Endothelial cell of umbilical vein (primary cell): ENCODE data around the gene PATL1. TPM values are rescaled to one million over a fixed set of nuclear protein-coding genes. Genes with fewer than 3 reads are reported as not detected.

Source experiments
- BruUV-seq: library from RNA; stranded (reverse); fragments of 400-500 nt; replicated peaks from 2 replicates; lab custom pipeline; 2021; lab: Mats Ljungman, UMichigan
- CTCF ChIA-PET: fragments of 300-600, 350-600 bp; sonication (Branson Sonifier 250); formaldehyde crosslinking; loops from one replicate; lab custom pipeline; 2021; ENCODE audit warnings: antibody characterized with exemption, inconsistent platforms; lab: Charles Lee
- POLR2A ChIA-PET: fragments of 300-600, 350-600 bp; sonication (Branson Sonifier 250); formaldehyde crosslinking; loops from one replicate; lab custom pipeline; 2021; ENCODE audit warnings: antibody characterized with exemption, inconsistent platforms; lab: Charles Lee
- DNase-seq: peaks from one replicate; pipeline ENCODE4 v3.0.0-alpha.2; 2011; ENCODE audit warnings: low read depth, low spot score
- FAIRE-seq: peaks from 2 replicates; lab custom pipeline; 2011; peaks lifted over from hg19 to GRCh38; lab: Jason Lieb, UNC
- H2AFZ ChIP-seq: 2 replicates; pipeline ENCODE4 v1.6.0; 2012; ENCODE audit warnings: low read depth, low read length, control low read depth, inconsistent platforms
- H3K27ac ChIP-seq: 2 replicates; pipeline ENCODE4 v1.5.1; 2011; ENCODE audit warnings: low read depth, mild to moderate bottlenecking, control low read depth, low read length, moderate library complexity; ENCODE audit not compliant: insufficient read depth
- H3K27me3 ChIP-seq, 2 experiments: 2 replicates each; pipeline versions ENCODE4 v1.6.0 to v1.6.1; 2011; ENCODE audit warnings: low read length in 2 of 2, mixed read lengths in 1 of 2; ENCODE audit not compliant: control insufficient read depth in 2 of 2, insufficient read depth in 2 of 2
- H3K36me3 ChIP-seq, 2 experiments: 2 replicates in 1 of 2; 3 replicates in 1 of 2; pipeline ENCODE4 v1.5.1; 2011; ENCODE audit warnings: low read length in 2 of 2, mild to moderate bottlenecking in 1 of 2, moderate library complexity in 1 of 2; ENCODE audit not compliant: control insufficient read depth in 2 of 2, insufficient read depth in 2 of 2; ENCODE audit errors: extremely low read depth in 1 of 2
- H3K4me1 ChIP-seq: 3 replicates; pipeline ENCODE4 v1.5.1; 2011; ENCODE audit warnings: mild to moderate bottlenecking, low read length; ENCODE audit not compliant: control insufficient read depth, insufficient read depth; ENCODE audit errors: extremely low read depth
- H3K4me2 ChIP-seq: 2 replicates; pipeline ENCODE4 v1.6.1; 2011; ENCODE audit warnings: low read length, control low read depth, mixed read lengths; ENCODE audit not compliant: insufficient read depth
- H3K4me3 ChIP-seq, 3 experiments: fragments of 200-600 bp in 1 of 3; sonication (generic), shearing (Covaris generic) in 1 of 3; replicated peaks in 1 of 3; 2 replicates each; pipeline ENCODE4 v1.5.1; 2011 to 2016; ENCODE audit warnings: control low read depth in 3 of 3, low read length in 3 of 3, mild to moderate bottlenecking in 2 of 3, inconsistent platforms in 1 of 3, low read depth in 1 of 3, moderate library complexity in 1 of 3; ENCODE audit not compliant: insufficient read depth in 1 of 3
- H3K79me2 ChIP-seq: 2 replicates; pipeline ENCODE4 v1.6.0; 2012; ENCODE audit warnings: low read length, inconsistent platforms; ENCODE audit not compliant: control insufficient read depth, insufficient read depth
- H3K9ac ChIP-seq: replicated peaks from 2 replicates; pipeline ENCODE3; 2011; ENCODE audit warnings: low read length, control low read depth; ENCODE audit not compliant: insufficient read depth; ENCODE audit errors: extremely low read depth
- H3K9me1 ChIP-seq: replicated peaks from 3 replicates; pipeline ENCODE4 v1.6.0; 2011; ENCODE audit warnings: mild to moderate bottlenecking, low read length; ENCODE audit not compliant: control insufficient read depth, insufficient read depth; ENCODE audit errors: extremely low read depth
- H3K9me3 ChIP-seq: replicated peaks from 2 replicates; pipeline ENCODE4 v1.5.1; 2012; ENCODE audit warnings: low read length, inconsistent platforms; ENCODE audit not compliant: control insufficient read depth, insufficient read depth
- H4K20me1 ChIP-seq: replicated peaks from 2 replicates; pipeline ENCODE3; 2011; ENCODE audit warnings: mild to moderate bottlenecking, low read length; ENCODE audit not compliant: control insufficient read depth, insufficient read depth; ENCODE audit errors: extremely low read depth
- EZH2 ChIP-seq: IDR thresholded peaks from 2 replicates; pipeline ENCODE4 v1.6.1; 2012; ENCODE audit warnings: borderline replicate concordance, low read depth, mild to moderate bottlenecking, moderate library complexity, low read length, inconsistent platforms; ENCODE audit not compliant: severe bottlenecking
- FOS ChIP-seq: IDR thresholded peaks from 2 replicates; pipeline ENCODE4 v1.6.1; 2011; ENCODE audit warnings: mild to moderate bottlenecking, low read length, moderate library complexity, borderline replicate concordance; ENCODE audit not compliant: insufficient read depth
- GATA2 ChIP-seq: IDR thresholded peaks from 2 replicates; pipeline ENCODE4 v1.7.0; 2011; ENCODE audit warnings: low read depth, mild to moderate bottlenecking, moderate library complexity, mixed read lengths, low read length; ENCODE audit not compliant: insufficient read length, insufficient read depth
- JUN ChIP-seq: IDR thresholded peaks from 2 replicates; pipeline ENCODE4 v1.6.1; 2011; ENCODE audit warnings: borderline replicate concordance, low read depth; ENCODE audit not compliant: insufficient read length, insufficient read depth
- MYC ChIP-seq: IDR thresholded peaks from one replicate; pipeline ENCODE4 v1.6.1; 2011; ENCODE audit warnings: mild to moderate bottlenecking, low read depth, low read length
- POLR2A ChIP-seq: IDR thresholded peaks from 2 replicates; pipeline ENCODE4 v1.6.1; 2012; ENCODE audit warnings: low read depth, mild to moderate bottlenecking, control low read depth, low read length
- POLR2AphosphoS5 ChIP-seq: IDR thresholded peaks from 2 replicates; pipeline ENCODE4 v1.6.1; 2012; ENCODE audit warnings: low read depth, mild to moderate bottlenecking, control low read depth, low read length, moderate library complexity; ENCODE audit not compliant: insufficient read depth
- dilution Hi-C: fragments of 300-500 bp; cut with MboI; formaldehyde crosslinking; loops from one replicate; pipeline ENCODE4 v1.15.0; 2019; ENCODE audit warnings: low sequenced_read_pairs; ENCODE audit not compliant: extremely low pct_ligation_motif_present
- intact Hi-C: fragments of 100-400 bp; cut with micrococcal nuclease; formaldehyde crosslinking; loops from one replicate; pipeline ENCODE4 v1.10.0; 2022
- polyA plus RNA-seq, 4 experiments: library from polyadenylated mRNA; depleted of rRNA in 3 of 4; stranded (reverse) in 3 of 4; unstranded in 1 of 4; fragments of >200 nt; gene quantifications; 2 replicates each; pipeline versions ENCODE4 v1.2.1 to v1.2.3, GENCODE V29; 2011 to 2012; ENCODE audit warnings: missing spikeins in 1 of 4
- total RNA-seq: library from RNA; stranded (reverse); gene quantifications from 2 replicates; pipeline ENCODE4 v1.2.3, GENCODE V29; 2021
- TF ChIP-seq, protein P1 (sequence below): IDR thresholded peaks from 2 replicates; pipeline ENCODE4 v1.6.1; 2011; ENCODE audit not compliant: insufficient read depth, insufficient read length
- TF ChIP-seq, protein P2 (sequence below), 2 donors: IDR thresholded peaks; 1 replicate in 1 of 2; 2 replicates in 1 of 2; pipeline ENCODE4 v1.5.1; 2011; ENCODE audit warnings: low read length in 2 of 2, mild to moderate bottlenecking in 2 of 2, moderate library complexity in 2 of 2, control low read depth in 1 of 2, inconsistent platforms in 1 of 2, low read depth in 1 of 2; ENCODE audit not compliant: insufficient read depth in 1 of 2; ENCODE audit errors: extremely low read depth in 1 of 2

Gene PATL1
- total and polyA plus RNA-seq, 2 donors (not counting 3 experiments of a cell fraction or from before 2014, with no cell fraction given): 33.7 to 38.8 TPM

DNA sequence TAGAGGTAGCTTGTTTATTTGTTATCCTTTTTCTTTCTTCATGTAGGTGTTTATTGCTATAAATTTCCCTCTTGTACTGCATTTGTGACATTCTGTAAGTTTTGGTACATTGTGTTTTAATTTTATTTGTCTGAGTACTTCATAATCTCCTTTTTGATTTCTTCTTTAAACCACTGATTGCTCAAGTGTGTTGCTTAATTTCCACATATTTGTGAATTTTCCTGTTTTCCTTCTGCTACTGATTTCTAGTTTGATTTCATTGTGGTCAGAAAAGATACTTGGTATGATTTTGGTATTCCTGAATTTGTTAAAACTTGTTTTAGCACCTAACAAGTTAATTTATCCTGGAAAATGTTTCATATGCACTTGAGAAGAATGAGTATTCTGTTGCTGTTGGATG, 29.7 kb upstream of the PATL1 start:
- ChIA-PET POLR2A (no interaction called here), CTCF (no interaction called here)

GRCh38 chr11:59692915-59693314, 24.1 kb upstream of the PATL1 start:
- ChIA-PET CTCF (no interaction called here), POLR2A (no interaction called here)
- H3K4me2 ChIP-seq: no peak overlapping the region
- H3K9ac ChIP-seq: no peak overlapping the region
- no peaks in the 10 kb centered on the region for H4K20me1 ChIP-seq
- H2AFZ ChIP-seq: no peak overlapping the region
- TF ChIP-seq FOS (no peak), EZH2 (no peak), JUN (no peak), MYC (no peak), POLR2A (no peak), GATA2 (no peak), POLR2AphosphoS5 (no peak)
- TF ChIP-seq, protein P1, sequence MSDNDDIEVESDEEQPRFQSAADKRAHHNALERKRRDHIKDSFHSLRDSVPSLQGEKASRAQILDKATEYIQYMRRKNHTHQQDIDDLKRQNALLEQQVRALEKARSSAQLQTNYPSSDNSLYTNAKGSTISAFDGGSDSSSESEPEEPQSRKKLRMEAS: no peak
- TF ChIP-seq, protein P2, sequence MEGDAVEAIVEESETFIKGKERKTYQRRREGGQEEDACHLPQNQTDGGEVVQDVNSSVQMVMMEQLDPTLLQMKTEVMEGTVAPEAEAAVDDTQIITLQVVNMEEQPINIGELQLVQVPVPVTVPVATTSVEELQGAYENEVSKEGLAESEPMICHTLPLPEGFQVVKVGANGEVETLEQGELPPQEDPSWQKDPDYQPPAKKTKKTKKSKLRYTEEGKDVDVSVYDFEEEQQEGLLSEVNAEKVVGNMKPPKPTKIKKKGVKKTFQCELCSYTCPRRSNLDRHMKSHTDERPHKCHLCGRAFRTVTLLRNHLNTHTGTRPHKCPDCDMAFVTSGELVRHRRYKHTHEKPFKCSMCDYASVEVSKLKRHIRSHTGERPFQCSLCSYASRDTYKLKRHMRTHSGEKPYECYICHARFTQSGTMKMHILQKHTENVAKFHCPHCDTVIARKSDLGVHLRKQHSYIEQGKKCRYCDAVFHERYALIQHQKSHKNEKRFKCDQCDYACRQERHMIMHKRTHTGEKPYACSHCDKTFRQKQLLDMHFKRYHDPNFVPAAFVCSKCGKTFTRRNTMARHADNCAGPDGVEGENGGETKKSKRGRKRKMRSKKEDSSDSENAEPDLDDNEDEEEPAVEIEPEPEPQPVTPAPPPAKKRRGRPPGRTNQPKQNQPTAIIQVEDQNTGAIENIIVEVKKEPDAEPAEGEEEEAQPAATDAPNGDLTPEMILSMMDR (IDR thresholded peaks at IDR 0.05; ENCODE audit: extremely low read depth in 1 of 2, insufficient read depth in 1 of 2, low read depth in 1 of 2, low read length in 2 of 2): no peak
- no peaks in the 10 kb centered on the region for H3K9me3 ChIP-seq
- H3K79me2 ChIP-seq: no peaks in the 10 kb centered on the region
- intact Hi-C loops (no loop called here), dilution Hi-C loops (no loop called here)
- no peak overlapping the region for H3K27ac ChIP-seq
- BruUV-seq: no TSS peak
- H3K27me3 ChIP-seq: no peaks in the 10 kb centered on the region
- H3K4me3 ChIP-seq: no peak overlapping the region
- DNase-seq (no peak), FAIRE-seq (no peak)
- no peaks in the 10 kb centered on the region for H3K36me3 ChIP-seq
- no peaks in the 10 kb centered on the region for H3K4me1 ChIP-seq
- H3K9me1 ChIP-seq: no peaks in the 10 kb centered on the region

More for the DNA sequence above, 29.7 kb upstream of the PATL1 start:
- no TSS peak for BruUV-seq
- Histone ChIP-seq H3K27me3 (no peaks in the 10 kb centered on the region), H3K9ac (no peak overlapping the region), H3K4me3 (no peak overlapping the region), H3K4me1 (no peaks in the 10 kb centered on the region), H3K79me2 (no peaks in the 10 kb centered on the region), H4K20me1 (no peaks in the 10 kb centered on the region), H3K4me2 (no peak overlapping the region), H2AFZ (no peak overlapping the region), H3K36me3 (no peaks in the 10 kb centered on the region), H3K9me3 (no peaks in the 10 kb centered on the region), H3K9me1 (no peaks in the 10 kb centered on the region), H3K27ac (no peak overlapping the region)
- dilution Hi-C loops (no loop called here), intact Hi-C loops (no loop called here)
- TF ChIP-seq GATA2: no peak
- TF ChIP-seq MYC: no peak
- TF ChIP-seq, protein P2 (IDR thresholded peaks at IDR 0.05; ENCODE audit: extremely low read depth in 1 of 2, insufficient read depth in 1 of 2, low read depth in 1 of 2, low read length in 2 of 2): no peak
- TF ChIP-seq POLR2A: no peak
- TF ChIP-seq FOS: no peak
- no peak for TF ChIP-seq EZH2
- TF ChIP-seq POLR2AphosphoS5: no peak
- no peak for TF ChIP-seq JUN
- FAIRE-seq (no peak), DNase-seq (no peak)
